ENCODE data around the gene ICE1.
A peak's percentile ranks its signal among the peaks of the same experiment; 100 is the strongest.

The ICE1 gene

GRCh38 chr5:5418764-5419163 is 3.7 kb upstream of the ICE1 start:
- no peak for TF ChIP-seq CTCF (conservative IDR thresholded peaks at IDR 0.05; ENCODE audit: low read length)
- no peak overlapping the region for H3K4me3 ChIP-seq (ENCODE audit: low read length)
- DNase-seq (ENCODE audit: low read depth): no peak

GRCh38 chr5:5419291-5420210 is 2.9 kb upstream of the ICE1 start:
- no peak overlapping the region for H3K4me3 ChIP-seq (ENCODE audit: low read length)
- TF ChIP-seq CTCF (conservative IDR thresholded peaks at IDR 0.05; ENCODE audit: low read length): peak; percentile 85
- DNase-seq (ENCODE audit: low read depth): peak; percentile 78

DNA sequence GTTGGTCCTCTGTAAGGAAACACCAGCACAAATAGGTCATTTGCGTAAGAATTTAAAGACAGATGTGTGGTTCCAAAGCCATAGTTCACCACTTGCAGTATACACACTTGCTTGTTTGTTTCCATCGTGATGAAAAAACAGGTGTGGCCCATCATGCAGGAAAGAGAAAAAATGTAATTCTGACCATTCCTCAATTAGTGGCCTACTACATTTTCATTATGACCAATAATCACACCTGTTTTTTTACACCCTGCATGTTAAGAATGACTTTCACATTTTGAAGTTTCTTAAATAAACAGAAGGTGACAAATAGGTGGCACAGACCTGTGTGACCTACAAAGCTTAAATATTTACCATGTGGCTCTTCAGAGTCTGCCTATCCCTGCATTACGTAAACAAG is 2.2 kb upstream of the ICE1 start:
- DNase-seq (ENCODE audit: low read depth): no peak
- no peak for TF ChIP-seq CTCF (conservative IDR thresholded peaks at IDR 0.05; ENCODE audit: low read length)
- no peak overlapping the region for H3K4me3 ChIP-seq (ENCODE audit: low read length)

- no peak; the same call in 1 of the 2 replicates for TF ChIP-seq CTCF (conservative IDR thresholded peaks at IDR 0.05; ENCODE audit: low read length)
- peak; percentile 10 for DNase-seq (ENCODE audit: low read depth)
- H3K4me3 ChIP-seq (ENCODE audit: low read length): peak overlapping the region; percentile 90
Measured at GRCh38 chr5:5421149-5421960, 1.1 kb upstream of the ICE1 start.

GRCh38 chr5:5422819-5423515 is 490 bp downstream of the ICE1 start:
- TF ChIP-seq CTCF (conservative IDR thresholded peaks at IDR 0.05; ENCODE audit: low read length): no peak
- no peak for DNase-seq (ENCODE audit: low read depth)
- H3K4me3 ChIP-seq (ENCODE audit: low read length): peak overlapping the region; percentile 90

DNA sequence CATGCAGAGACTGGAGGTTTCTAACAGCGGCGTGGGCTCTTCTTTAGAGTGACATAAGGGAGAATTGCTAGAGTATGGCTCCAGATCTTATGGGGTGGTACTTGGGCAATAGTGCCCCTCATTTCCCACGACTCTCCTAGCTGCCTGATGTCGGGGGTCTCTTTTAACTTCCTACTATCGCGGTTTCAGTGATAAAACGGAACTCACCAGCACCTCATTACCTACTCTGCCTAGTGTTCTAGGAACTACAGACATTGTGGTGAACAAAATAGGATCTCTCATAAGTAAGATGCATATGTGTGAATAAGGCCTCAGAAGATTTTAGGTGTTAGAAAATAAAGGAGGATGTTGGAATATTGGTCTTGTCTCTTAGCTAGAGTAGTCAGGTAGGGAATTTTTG is 1.1 kb downstream of the ICE1 start:
- peak overlapping the region; percentile 90 for H3K4me3 ChIP-seq (ENCODE audit: low read length)
- no peak for TF ChIP-seq CTCF (conservative IDR thresholded peaks at IDR 0.05; ENCODE audit: low read length)
- DNase-seq (ENCODE audit: low read depth): no peak
